Neuronal stem cell (in vitro differentiated cells): ENCODE results near the gene FBF1.

Source experiments
- DNase-seq: peaks from one replicate; pipeline ENCODE4 v3.0.0-alpha.2; 2013; ENCODE audit warnings: low spot score
- H2AFZ ChIP-seq: one replicate; pipeline ENCODE4 v1.6.1; 2013; ENCODE audit warnings: mild to moderate bottlenecking, low read length, inconsistent platforms
- H2AK5ac ChIP-seq: 2 replicates; pipeline ENCODE4 v1.6.1; 2013; ENCODE audit warnings: low read depth, mild to moderate bottlenecking, inconsistent platforms, low read length, moderate library complexity, mixed read lengths
- H2BK120ac ChIP-seq: 2 replicates; pipeline ENCODE4 v1.6.1; 2013; ENCODE audit warnings: low read depth, mild to moderate bottlenecking, inconsistent platforms, low read length, moderate library complexity, mixed read lengths
- H2BK12ac ChIP-seq: one replicate; pipeline ENCODE4 v1.6.1; 2013; ENCODE audit warnings: low read length, inconsistent platforms
- H2BK15ac ChIP-seq: 2 replicates; pipeline ENCODE4 v1.6.1; 2013; ENCODE audit warnings: mild to moderate bottlenecking, low read length, inconsistent platforms, mixed read lengths
- H2BK5ac ChIP-seq: one replicate; pipeline ENCODE4 v1.6.1; 2013; ENCODE audit warnings: inconsistent platforms, mild to moderate bottlenecking, low read length, moderate library complexity
- H3K14ac ChIP-seq: one replicate; pipeline ENCODE4 v1.6.1; 2013; ENCODE audit warnings: low read length, inconsistent platforms
- H3K18ac ChIP-seq: 2 replicates; pipeline ENCODE4 v1.6.1; 2013; ENCODE audit warnings: low read length, inconsistent platforms
- H3K23ac ChIP-seq: 2 replicates; pipeline ENCODE4 v1.6.1; 2013; ENCODE audit warnings: low read depth, mild to moderate bottlenecking, mixed read lengths, low read length, inconsistent platforms; ENCODE audit not compliant: poor library complexity
- H3K27ac ChIP-seq: replicated peaks from 3 replicates; pipeline ENCODE4 v1.5.1; 2013; ENCODE audit warnings: low read length, inconsistent platforms
- H3K27me3 ChIP-seq, 3 experiments: 2 replicates each; pipeline ENCODE4 v1.6.1; 2013; ENCODE audit warnings: low read length in 3 of 3, mild to moderate bottlenecking in 2 of 3, inconsistent platforms in 1 of 3, low read depth in 1 of 3, mixed read lengths in 1 of 3, moderate library complexity in 1 of 3; ENCODE audit not compliant: control insufficient read depth in 3 of 3, insufficient read depth in 3 of 3
- H3K36me3 ChIP-seq, 2 donors: replicated peaks in 1 of 2; 2 replicates each; pipeline ENCODE4 v1.6.1; 2013; ENCODE audit warnings: low read length in 2 of 2; ENCODE audit not compliant: control insufficient read depth in 2 of 2, insufficient read depth in 2 of 2
- H3K4ac ChIP-seq: 2 replicates; pipeline ENCODE4 v1.6.1; 2013; ENCODE audit warnings: inconsistent platforms, mild to moderate bottlenecking, low read length, moderate library complexity
- H3K4me1 ChIP-seq, 2 donors: 1 replicate in 1 of 2; 2 replicates in 1 of 2; pipeline ENCODE4 v1.6.1; 2013; ENCODE audit warnings: low read length in 2 of 2, low read depth in 1 of 2; ENCODE audit not compliant: control insufficient read depth in 2 of 2, insufficient read depth in 1 of 2
- H3K4me2 ChIP-seq: one replicate; pipeline ENCODE4 v1.6.1; 2013; ENCODE audit warnings: mild to moderate bottlenecking, low read length, inconsistent platforms; ENCODE audit not compliant: insufficient read depth, poor library complexity, severe bottlenecking
- H3K4me3 ChIP-seq, 2 donors: 2 replicates each; pipeline ENCODE4 v1.5.1; 2013; ENCODE audit warnings: low read length in 2 of 2, mild to moderate bottlenecking in 2 of 2, inconsistent platforms in 1 of 2, moderate library complexity in 1 of 2
- H3K79me1 ChIP-seq: one replicate; pipeline ENCODE4 v1.6.1; 2013; ENCODE audit warnings: low read depth, mild to moderate bottlenecking, inconsistent platforms, low read length, moderate library complexity
- H3K9ac ChIP-seq: one replicate; pipeline ENCODE4 v1.6.1; 2013; ENCODE audit warnings: mild to moderate bottlenecking, low read depth, low read length, inconsistent platforms; ENCODE audit not compliant: poor library complexity
- H3K9me3 ChIP-seq, 2 donors: replicated peaks in 1 of 2; 2 replicates each; pipeline versions ENCODE3 to v1.6.1; 2013; ENCODE audit warnings: low read length in 2 of 2, mild to moderate bottlenecking in 2 of 2, inconsistent platforms in 1 of 2, low read depth in 1 of 2, mixed read lengths in 1 of 2, moderate library complexity in 1 of 2; ENCODE audit not compliant: control insufficient read depth in 2 of 2, insufficient read depth in 1 of 2
- H4K8ac ChIP-seq: one replicate; pipeline ENCODE4 v1.6.1; 2013; ENCODE audit warnings: low read depth, mild to moderate bottlenecking, inconsistent platforms, low read length, moderate library complexity
- H4K91ac ChIP-seq: one replicate; pipeline ENCODE4 v1.6.1; 2013; ENCODE audit warnings: low read length, low read depth, mild to moderate bottlenecking, inconsistent platforms; ENCODE audit not compliant: poor library complexity
- WGBS, 2 donors: extraction: QIAGEN DNeasy Blood & Tissue Kit; methylation state at CpG; one replicate each; pipeline ENCODE4 v1.1.7; 2013; ENCODE audit warnings: missing lambda C conversion rate in 2 of 2, mixed read lengths in 1 of 2; ENCODE audit not compliant: insufficient read length in 2 of 2, insufficient replicate concordance in 1 of 2; ENCODE audit errors: extremely low coverage in 2 of 2; 5-methylcytosine and 5-hydroxymethylcytosine counted together

The FBF1 gene

GRCh38 chr17:75891605-75892555 is 49.0 kb downstream of the FBF1 start:
- H3K79me1 ChIP-seq: peaks cover 15% of the 10 kb centered on the region
- H2BK15ac ChIP-seq: no peak overlapping the region
- no peaks in the 10 kb centered on the region for H3K27me3 ChIP-seq
- peak overlapping the region; percentile 70 for H3K9ac ChIP-seq
- H3K4me3 ChIP-seq: no peak overlapping the region
- peaks cover 0 to 2% of the 10 kb centered on the region in 2 donors for H3K9me3 ChIP-seq
- no peak for DNase-seq
- peaks cover 0 to 23% of the 10 kb centered on the region in 2 donors for H3K36me3 ChIP-seq
- H2AK5ac ChIP-seq: no peak overlapping the region
- no peak overlapping the region for H2BK5ac ChIP-seq
- H3K18ac ChIP-seq: no peak overlapping the region
- no peak overlapping the region for H4K91ac ChIP-seq
- peaks cover 0 to 13% of the 10 kb centered on the region in 2 donors for H3K4me1 ChIP-seq
- H2AFZ ChIP-seq: no peak overlapping the region
- H3K27ac ChIP-seq: no peak overlapping the region
- H2BK12ac ChIP-seq: no peak overlapping the region
- H3K14ac ChIP-seq: no peak overlapping the region
- no peak overlapping the region for H3K4ac ChIP-seq
- peak overlapping the region; percentile 25 for H3K23ac ChIP-seq
- no CpG with 5 or more reads among the region's 32 CpGs for WGBS, 2 donors
- H3K4me2 ChIP-seq: no peak overlapping the region
- H2BK120ac ChIP-seq: no peak overlapping the region
- peak overlapping the region; percentile 65 for H4K8ac ChIP-seq

GRCh38 chr17:75891022-75891604 is 49.7 kb downstream of the FBF1 start:
- no peak overlapping the region for H4K91ac ChIP-seq
- peaks cover 0 to 13% of the 10 kb centered on the region in 2 donors for H3K4me1 ChIP-seq
- WGBS, 2 donors: no CpG with 5 or more reads among the region's 31 CpGs
- H2AK5ac ChIP-seq: no peak overlapping the region
- no peak overlapping the region for H4K8ac ChIP-seq
- H3K4me2 ChIP-seq: no peak overlapping the region
- H3K4ac ChIP-seq: no peak overlapping the region
- no peak overlapping the region for H3K23ac ChIP-seq
- no peak overlapping the region for H2BK12ac ChIP-seq
- peak overlapping the region in 1 of 2 donors; percentile 18 for H3K4me3 ChIP-seq
- no peak overlapping the region for H3K18ac ChIP-seq
- no peak overlapping the region for H3K27ac ChIP-seq
- DNase-seq: no peak
- no peak overlapping the region for H3K9ac ChIP-seq
- H2BK15ac ChIP-seq: no peak overlapping the region
- H3K79me1 ChIP-seq: peaks cover 14% of the 10 kb centered on the region
- H3K36me3 ChIP-seq: peaks cover 0 to 23% of the 10 kb centered on the region in 2 donors
- no peak overlapping the region for H2AFZ ChIP-seq
- no peaks in the 10 kb centered on the region for H3K27me3 ChIP-seq
- no peak overlapping the region for H2BK120ac ChIP-seq
- peaks cover 0 to 2% of the 10 kb centered on the region in 2 donors for H3K9me3 ChIP-seq
- H2BK5ac ChIP-seq: no peak overlapping the region
- no peak overlapping the region for H3K14ac ChIP-seq

DNA sequence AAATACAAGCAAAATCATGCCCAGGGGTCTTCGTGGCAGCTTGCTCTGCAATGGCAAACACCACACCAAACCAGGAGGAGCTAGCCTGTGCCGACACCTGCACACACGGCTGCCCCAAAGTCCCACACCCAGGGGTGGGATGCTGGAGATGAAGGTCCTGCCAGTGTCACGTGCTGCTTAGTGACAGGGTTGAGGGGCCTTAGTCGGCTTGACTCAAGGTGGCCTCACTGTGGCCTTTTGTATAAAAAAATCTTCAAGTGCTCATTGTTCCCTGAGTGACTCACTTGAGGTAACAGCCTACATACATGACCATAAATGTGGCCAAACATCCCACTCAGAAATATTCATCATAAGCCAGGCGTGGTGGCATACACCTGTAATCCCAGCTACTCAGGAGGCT is 51.4 kb downstream of the FBF1 start:
- H2BK15ac ChIP-seq: no peak overlapping the region
- H2BK12ac ChIP-seq: no peak overlapping the region
- no peak overlapping the region for H3K4me3 ChIP-seq
- no peak overlapping the region for H4K8ac ChIP-seq
- peak overlapping the region; percentile 20 for H3K23ac ChIP-seq
- peaks cover 9% of the 10 kb centered on the region for H3K79me1 ChIP-seq
- no peak overlapping the region for H3K27ac ChIP-seq
- DNase-seq: no peak
- peaks cover 0 to 3% of the 10 kb centered on the region in 2 donors for H3K4me1 ChIP-seq
- H3K18ac ChIP-seq: peak overlapping the region; percentile 52
- H3K27me3 ChIP-seq: no peaks in the 10 kb centered on the region
- H2BK120ac ChIP-seq: no peak overlapping the region
- no peak overlapping the region for H4K91ac ChIP-seq
- peak overlapping the region; percentile 11 for H3K4me2 ChIP-seq
- no CpG with 5 or more reads among the region's 6 CpGs for WGBS, 2 donors
- H2BK5ac ChIP-seq: no peak overlapping the region
- H2AFZ ChIP-seq: no peak overlapping the region
- no peak overlapping the region for H3K9ac ChIP-seq
- H2AK5ac ChIP-seq: no peak overlapping the region
- no peak overlapping the region for H3K4ac ChIP-seq
- H3K36me3 ChIP-seq: peaks cover 0 to 23% of the 10 kb centered on the region in 2 donors
- peaks cover 0 to 2% of the 10 kb centered on the region in 2 donors for H3K9me3 ChIP-seq
- no peak overlapping the region for H3K14ac ChIP-seq

GRCh38 chr17:75888484-75888883 is 52.4 kb downstream of the FBF1 start:
- no CpG with 5 or more reads among the region's 6 CpGs for WGBS, 2 donors

More at GRCh38 chr17:75888484-75888883, 52.4 kb downstream of the FBF1 start:
- Histone ChIP-seq H2BK15ac (no peak overlapping the region), H2BK120ac (no peak overlapping the region), H2AK5ac (no peak overlapping the region), H4K91ac (no peak overlapping the region), H2AFZ (no peak overlapping the region), H3K27ac (no peak overlapping the region), H3K23ac (peak overlapping the region; percentile 91), H3K9ac (no peak overlapping the region), H3K4me1 (no peaks in the 10 kb centered on the region), H3K4me2 (no peak overlapping the region), H3K4me3 (no peak overlapping the region), H3K4ac (no peak overlapping the region), H3K14ac (peak overlapping the region; percentile 38), H3K9me3 (peaks cover 0 to 2% of the 10 kb centered on the region in 2 donors), H4K8ac (peak overlapping the region; percentile 43), H3K27me3 (no peaks in the 10 kb centered on the region), H2BK12ac (no peak overlapping the region), H3K18ac (peak overlapping the region; percentile 64), H3K36me3 (peaks cover 0 to 21% of the 10 kb centered on the region in 2 donors), H2BK5ac (no peak overlapping the region), H3K79me1 (peaks cover 9% of the 10 kb centered on the region)
- DNase-seq: no peak
